Measurements from ENCODE around the gene CPLANE2.
"Not testable (repeated sequence)": the region's sequence is repeated elsewhere in the genome, so short reads cannot be mapped to it uniquely, and the experiment has no call there.

Gene CPLANE2

GRCh38 chr1:16198444-16199156 is 38.4 kb downstream of the CPLANE2 start:
- no peak for TF ChIP-seq CTCF (IDR thresholded peaks at IDR 0.05; ENCODE audit: low read depth, low read length, missing control alignments)
- in situ Hi-C loops (cut with HindIII; ENCODE audit: low sequenced_read_pairs): no loop called here
- no peak for DNase-seq (ENCODE audit: low read depth)
- no peak overlapping the region for H3K4me3 ChIP-seq (ENCODE audit: low read depth, low read length)

GRCh38 chr1:16196874-16197273 is 40.1 kb downstream of the CPLANE2 start:
- no peak overlapping the region for H3K4me3 ChIP-seq (ENCODE audit: low read depth, low read length)
- TF ChIP-seq CTCF (IDR thresholded peaks at IDR 0.05; ENCODE audit: low read depth, low read length, missing control alignments): no peak
- DNase-seq (ENCODE audit: low read depth): no peak
- in situ Hi-C loops (cut with HindIII; ENCODE audit: low sequenced_read_pairs): no loop called here

- in situ Hi-C loops (cut with HindIII; ENCODE audit: low sequenced_read_pairs); DNase-seq (ENCODE audit: low read depth): not testable (repeated sequence)
Measured at GRCh38 chr1:16196139-16196538, 40.8 kb downstream of the CPLANE2 start.

GRCh38 chr1:16195518-16195905 is 41.5 kb downstream of the CPLANE2 start:
- in situ Hi-C loops (cut with HindIII; ENCODE audit: low sequenced_read_pairs): no loop called here
- TF ChIP-seq CTCF (IDR thresholded peaks at IDR 0.05; ENCODE audit: low read depth, low read length, missing control alignments): no peak
- no peak for DNase-seq (ENCODE audit: low read depth)
- no peak overlapping the region for H3K4me3 ChIP-seq (ENCODE audit: low read depth, low read length)

More at GRCh38 chr1:16196139-16196538, 40.8 kb downstream of the CPLANE2 start:
- not testable (repeated sequence) for H3K4me3 ChIP-seq (ENCODE audit: low read depth, low read length)

- no peak for TF ChIP-seq CTCF (IDR thresholded peaks at IDR 0.05; ENCODE audit: low read depth, low read length, missing control alignments)
- in situ Hi-C loops (cut with HindIII; ENCODE audit: low sequenced_read_pairs): no loop called here
Measured at GRCh38 chr1:16191916-16192546, 45.0 kb downstream of the CPLANE2 start.

GRCh38 chr1:16191309-16191708 is 45.7 kb downstream of the CPLANE2 start:
- no peak for TF ChIP-seq CTCF (IDR thresholded peaks at IDR 0.05; ENCODE audit: low read depth, low read length, missing control alignments)

More at GRCh38 chr1:16191916-16192546, 45.0 kb downstream of the CPLANE2 start:
- no peak for DNase-seq (ENCODE audit: low read depth)
- H3K4me3 ChIP-seq (ENCODE audit: low read depth, low read length): no peak overlapping the region

GRCh38 chr1:16189921-16190621 is 46.9 kb downstream of the CPLANE2 start:
- H3K4me3 ChIP-seq (ENCODE audit: low read depth, low read length): no peak overlapping the region
- DNase-seq (ENCODE audit: low read depth): peak; percentile 33
- in situ Hi-C loops (cut with HindIII; ENCODE audit: low sequenced_read_pairs): no loop called here
- no peak for TF ChIP-seq CTCF (IDR thresholded peaks at IDR 0.05; ENCODE audit: low read depth, low read length, missing control alignments)

More at GRCh38 chr1:16191309-16191708, 45.7 kb downstream of the CPLANE2 start:
- in situ Hi-C loops (cut with HindIII; ENCODE audit: low sequenced_read_pairs): no loop called here
- H3K4me3 ChIP-seq (ENCODE audit: low read depth, low read length): no peak overlapping the region
- DNase-seq (ENCODE audit: low read depth): no peak
